AG08396 (cell line): ENCODE results near the gene FAM3C.
"Not testable (repeated sequence)": the region's sequence is repeated elsewhere in the genome, so short reads cannot be mapped to it uniquely, and the experiment has no call there.

ENCODE experiments used
- DNase-seq: peaks from one replicate; pipeline ENCODE4 v3.0.0; 2012; ENCODE audit warnings: low spot score, mixed read lengths

The FAM3C gene, protein sequence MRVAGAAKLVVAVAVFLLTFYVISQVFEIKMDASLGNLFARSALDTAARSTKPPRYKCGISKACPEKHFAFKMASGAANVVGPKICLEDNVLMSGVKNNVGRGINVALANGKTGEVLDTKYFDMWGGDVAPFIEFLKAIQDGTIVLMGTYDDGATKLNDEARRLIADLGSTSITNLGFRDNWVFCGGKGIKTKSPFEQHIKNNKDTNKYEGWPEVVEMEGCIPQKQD

DNA sequence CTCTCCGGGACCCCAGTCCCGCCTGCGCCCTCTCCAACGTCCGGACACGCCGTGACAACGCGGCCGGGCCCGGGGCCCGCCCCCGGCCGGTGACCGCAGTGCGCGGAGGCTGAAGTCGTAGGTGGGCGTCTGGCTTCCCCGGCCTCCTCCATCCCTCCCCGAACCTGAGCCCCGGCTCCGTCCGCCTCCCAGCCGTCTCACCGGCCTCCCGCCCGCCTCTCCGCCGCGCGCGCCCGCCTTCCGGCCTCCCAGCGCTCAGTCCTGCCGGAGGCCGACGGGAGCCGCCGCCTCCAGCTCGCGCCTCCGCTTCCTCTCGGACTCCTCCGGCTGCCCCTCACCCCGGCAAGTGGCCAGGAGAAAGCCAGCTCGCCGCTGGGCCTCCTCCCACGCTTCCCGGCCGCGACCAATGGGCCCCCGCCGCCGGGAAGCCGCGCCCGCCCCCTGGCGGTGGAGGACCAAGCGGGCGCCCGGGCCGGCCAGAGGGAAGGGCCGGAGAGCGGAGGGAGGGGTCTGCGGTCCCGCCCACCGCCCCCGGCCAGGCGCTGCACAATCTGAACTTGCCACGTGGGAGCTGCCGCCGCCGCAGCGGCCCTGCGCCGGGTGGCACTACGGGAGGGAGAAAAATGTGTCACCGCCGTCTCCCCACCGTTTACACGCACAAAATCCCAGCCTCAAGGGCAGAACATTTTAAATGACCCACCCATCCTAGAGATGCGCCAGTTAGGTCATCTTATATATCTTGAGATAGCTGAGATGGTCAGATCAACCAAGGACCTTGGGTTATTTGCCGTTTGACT is at the start of gene FAM3C:
Gene FAM3C (minus strand): TSS at position 348 of the 797 bp plus-strand sequence. CDS start 13,339 bp downstream, outside the sequence.
- DNase-seq = peak; percentile 97

DNA sequence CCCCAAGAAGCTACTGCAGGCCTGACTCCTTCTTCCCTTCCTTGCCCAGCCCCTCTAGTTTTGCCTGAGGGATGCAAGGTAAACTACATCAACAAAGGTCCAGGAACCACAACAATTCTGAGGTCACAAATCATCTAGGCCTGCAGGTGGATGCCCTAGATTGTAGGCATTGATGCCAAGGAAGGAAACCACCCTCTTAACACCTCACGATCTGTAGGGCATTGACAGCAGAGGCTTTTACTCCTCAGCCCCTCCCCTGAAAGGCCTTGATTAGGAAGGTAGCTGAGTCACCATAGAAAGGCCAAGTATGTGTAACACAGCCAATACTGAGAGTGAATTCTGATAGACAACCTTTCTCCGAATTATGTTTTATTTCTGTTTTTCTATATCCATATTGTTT is 46.7 kb upstream of the FAM3C start:
- DNase-seq = no peak

DNA sequence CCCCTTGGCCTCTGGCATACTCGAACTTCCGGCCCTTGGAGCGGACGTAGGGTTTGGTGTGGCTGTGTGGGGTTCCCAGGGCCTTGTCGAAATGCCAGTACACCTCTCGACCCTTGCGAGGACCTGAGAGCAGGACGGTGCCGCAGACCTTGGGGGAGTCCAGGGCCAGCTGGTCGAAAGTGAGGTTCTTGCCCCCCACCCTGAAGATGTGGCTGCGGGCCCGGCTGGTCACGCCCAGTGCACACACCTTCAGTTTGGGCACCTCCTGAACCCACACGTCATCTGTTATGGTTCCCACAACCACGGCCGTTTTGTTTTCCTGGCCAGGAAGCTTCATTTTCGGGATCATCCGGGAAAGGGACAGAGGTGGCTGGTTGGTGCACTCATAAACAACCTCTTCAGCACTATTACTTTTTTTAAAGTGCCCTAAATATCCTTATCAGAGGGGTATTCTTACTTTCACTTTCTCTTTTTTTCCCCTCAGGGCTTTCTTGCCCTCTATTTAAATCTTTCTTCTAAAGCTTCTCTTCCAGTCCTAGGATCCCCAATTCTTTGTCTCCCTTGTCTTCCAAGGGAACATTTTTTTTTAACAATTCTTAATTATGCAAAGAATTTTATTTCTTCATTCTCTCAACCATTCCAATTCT is 44.9 kb upstream of the FAM3C start:
- no peak for DNase-seq

DNA sequence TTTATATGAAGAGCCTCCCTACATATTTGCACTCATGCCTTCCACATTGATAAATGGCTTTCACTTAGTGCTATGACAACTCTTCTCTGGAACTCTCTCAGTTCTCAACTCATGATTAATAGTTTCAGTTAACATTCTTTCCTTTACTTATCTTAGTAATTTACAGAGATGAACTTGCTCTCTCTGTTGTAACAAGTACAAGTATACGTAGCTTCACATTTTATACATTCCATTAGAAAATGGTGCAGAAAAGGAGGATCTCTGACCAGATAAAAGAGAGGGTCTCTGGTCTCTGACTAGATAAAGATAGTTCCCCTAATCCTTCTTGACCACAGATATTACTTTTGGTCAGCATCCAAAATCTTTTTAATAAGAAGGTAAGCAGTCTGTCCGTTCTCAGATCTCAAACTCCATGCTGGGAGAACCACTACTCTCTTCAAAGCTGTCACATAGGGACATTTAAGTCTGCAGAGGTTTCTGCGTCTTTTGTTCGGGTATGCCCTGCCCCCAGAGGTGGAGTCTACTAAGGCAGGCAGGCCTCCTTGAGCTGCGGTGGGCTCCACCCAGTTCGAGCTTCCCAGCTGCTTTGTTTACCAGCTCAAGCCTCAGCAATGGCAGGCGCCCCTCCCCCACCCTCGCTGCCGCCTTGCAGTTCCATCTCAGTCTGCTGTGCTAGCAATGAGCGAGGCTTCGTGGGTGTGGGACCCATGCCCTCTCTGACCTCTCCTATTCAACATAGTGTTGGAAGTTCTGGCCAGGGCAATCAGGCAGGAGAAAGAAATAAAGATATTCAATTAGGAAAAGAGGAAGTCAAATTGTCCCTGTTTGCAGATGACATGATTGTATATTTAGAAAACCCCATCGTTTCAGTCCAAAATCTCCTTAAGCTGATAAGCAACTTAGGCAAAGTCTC is 42.2 kb upstream of the FAM3C start:
- peak; percentile 16 for DNase-seq

DNA sequence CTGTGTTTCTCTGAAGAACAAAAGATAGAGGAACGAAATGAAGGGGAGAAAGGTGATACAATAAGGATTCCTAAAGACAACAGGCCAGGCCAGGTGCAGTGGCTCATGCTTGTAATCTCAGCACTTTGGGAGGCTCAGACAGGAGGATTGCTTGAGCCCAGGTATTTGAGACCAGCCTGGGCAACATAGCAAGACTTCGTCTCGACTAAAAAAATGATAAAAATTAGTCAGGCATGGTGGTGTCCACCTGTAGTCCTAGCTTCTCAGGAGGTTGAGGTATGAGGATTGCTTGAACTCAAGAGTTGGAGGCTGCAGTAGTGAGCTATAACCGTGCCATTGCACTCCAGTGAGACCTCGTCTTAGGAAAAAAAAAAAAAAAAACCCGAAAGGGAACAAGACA is 41.4 kb upstream of the FAM3C start:
- no peak for DNase-seq

DNA sequence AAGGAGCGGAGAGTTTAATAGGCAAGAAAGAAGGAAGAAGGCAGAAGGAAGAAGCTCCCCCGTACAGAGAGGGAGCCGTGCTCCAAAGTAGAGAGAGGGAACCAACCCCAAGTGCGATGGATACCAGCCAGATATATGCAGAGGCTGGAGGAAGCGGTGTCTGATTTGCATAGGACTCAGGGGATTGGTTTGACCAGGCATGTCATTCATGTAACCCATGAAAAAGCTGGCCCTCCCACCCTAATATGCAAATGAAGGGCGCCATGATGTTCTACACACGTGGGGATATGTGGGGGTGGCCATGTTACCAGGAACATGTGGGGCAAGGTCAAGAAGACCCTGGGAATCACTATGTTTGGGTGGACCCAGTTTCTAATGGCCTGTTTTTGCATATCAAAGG is 40.6 kb upstream of the FAM3C start:
- no peak for DNase-seq

DNA sequence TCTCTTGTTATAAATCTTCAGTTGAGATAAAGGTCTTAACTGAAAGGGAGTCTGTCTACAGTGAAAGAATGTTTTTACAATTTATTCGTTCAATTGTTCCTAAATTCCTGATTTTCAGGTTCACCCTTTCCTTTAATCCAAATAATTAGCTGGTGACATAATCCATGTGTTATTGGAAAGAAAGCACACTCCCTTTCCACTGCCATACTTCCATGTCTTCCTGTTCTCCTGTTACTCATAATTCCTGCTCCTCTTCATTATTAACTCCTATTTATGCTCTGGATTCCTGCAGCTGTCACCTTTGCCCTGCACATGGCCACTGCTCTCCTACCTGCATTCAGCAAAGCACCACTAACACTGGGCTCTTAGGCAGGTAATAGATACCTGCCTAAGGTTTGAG is 40.0 kb upstream of the FAM3C start:
- DNase-seq = no peak

DNA sequence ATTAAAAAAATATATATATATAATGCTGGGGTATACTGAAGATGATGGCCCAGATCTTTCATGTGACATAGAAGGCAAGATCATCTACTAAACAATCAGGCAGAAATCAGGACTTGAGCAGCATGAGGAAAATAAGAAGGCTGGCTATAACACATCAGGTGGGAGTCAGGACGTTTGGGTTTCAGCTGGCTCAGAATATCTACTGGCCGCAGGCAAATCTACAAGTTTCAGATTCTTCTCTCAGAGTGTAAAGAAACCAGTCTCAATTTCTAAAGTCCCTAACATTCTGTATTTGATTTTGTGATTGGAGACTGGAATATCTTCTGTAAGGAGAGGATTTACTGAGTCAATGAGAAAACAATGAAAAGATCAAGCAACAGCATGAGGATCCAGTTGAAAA is 37.7 kb upstream of the FAM3C start:
- DNase-seq = no peak

DNA sequence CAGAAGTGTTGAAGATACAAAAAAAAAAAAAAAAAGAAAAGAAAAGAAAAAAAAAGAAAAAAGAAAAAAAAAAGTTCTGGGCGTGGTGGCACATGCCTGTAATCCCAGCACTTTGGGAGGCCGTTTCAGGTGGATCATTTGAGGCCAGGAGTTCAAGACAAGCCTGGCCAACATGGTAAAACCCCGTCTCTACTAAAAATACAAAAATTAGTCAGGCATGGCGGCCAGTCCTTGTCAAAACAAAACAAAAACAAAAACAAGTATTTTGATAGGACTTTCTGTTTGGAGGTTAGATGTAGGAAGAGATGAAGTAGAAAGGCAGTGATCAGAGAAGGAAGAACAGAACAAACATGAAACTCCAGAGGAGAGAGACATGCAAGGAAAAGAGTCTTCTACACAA is 36.4 kb upstream of the FAM3C start:
- DNase-seq = not testable (repeated sequence)

DNA sequence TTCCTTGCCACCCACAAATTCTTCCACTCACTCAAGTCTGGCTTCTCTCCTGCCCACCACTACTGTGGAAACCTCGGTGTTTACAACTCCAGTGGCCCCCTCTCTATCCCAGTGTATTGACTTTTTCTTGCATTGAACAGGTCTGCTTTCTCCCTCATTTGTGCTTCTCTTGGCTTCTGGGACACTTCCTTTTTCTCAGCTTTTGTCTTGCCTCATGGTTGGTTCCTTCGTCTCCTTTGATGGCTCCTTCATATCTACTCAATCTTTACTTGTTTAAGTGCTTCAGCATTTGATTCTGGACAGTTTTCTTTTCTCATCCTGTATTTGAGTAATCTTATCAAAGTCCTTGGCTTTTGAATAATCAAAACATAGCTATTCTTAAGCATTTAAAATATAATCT is 35.9 kb upstream of the FAM3C start:
- DNase-seq = no peak

DNA sequence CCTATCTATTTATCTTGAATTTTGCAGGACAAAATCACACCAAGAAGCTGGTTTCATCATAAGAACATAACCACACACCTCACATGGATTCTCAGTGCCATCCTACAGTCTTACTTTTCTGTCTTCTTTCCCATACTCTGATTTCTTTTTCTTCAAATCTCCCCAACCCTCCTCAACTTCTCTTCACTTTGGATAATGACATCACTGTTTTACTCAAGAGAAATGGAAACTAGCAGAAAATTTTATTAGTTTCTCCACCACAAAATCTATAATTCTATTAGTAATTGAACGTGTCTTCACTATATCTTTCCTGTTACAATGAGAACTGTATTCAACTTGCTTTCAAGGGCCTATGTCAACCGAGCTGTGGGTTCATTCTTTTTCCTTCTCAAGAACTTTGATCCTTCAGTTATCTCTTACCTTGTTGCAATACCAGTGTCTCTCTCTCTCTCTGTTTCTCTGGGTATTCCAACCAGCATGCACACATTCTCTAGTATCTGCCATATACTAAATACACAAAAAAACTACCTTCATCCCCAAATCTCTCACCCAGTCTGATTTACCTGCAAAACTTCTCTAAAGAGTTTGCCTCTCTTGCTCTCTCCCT is 35.4 kb upstream of the FAM3C start:
- DNase-seq = no peak

DNA sequence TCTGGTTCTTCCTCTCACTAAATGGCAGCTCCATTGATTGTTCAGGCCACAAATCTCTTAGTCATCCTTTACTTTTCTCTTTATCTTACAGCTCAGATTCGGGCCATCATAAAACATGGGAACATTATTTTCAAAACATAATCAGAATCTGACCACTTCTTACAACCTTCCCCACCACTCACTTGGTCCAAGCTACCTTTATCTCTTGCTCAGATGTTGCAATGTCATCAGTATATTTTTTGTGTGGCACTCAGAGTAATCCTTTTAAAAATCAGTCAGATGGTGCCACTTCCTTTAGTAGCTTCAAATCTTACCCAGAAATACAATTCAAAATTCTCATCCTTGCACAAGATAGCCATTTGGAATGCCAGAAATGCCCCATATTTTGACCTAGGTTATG is 34.5 kb upstream of the FAM3C start:
- no peak for DNase-seq

DNA sequence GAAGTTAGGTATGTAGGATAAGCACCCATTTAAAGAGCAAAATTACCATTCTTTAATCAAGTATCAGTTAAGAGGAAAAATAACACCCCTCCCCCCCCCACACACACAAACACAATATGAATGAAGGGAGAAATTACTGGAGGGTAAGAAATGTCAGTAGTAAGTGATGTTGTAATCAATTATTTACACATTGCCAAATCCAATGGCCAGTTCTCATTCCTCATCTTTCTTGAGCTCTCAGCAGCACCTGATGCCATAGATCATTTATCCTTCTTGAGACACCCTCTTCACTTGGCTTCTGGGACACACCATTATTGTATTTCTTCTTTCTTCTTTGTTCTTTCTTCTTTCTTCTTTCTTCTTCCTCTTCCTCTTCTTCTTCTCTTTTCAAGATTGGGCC is 33.7 kb upstream of the FAM3C start:
- no peak for DNase-seq

DNA sequence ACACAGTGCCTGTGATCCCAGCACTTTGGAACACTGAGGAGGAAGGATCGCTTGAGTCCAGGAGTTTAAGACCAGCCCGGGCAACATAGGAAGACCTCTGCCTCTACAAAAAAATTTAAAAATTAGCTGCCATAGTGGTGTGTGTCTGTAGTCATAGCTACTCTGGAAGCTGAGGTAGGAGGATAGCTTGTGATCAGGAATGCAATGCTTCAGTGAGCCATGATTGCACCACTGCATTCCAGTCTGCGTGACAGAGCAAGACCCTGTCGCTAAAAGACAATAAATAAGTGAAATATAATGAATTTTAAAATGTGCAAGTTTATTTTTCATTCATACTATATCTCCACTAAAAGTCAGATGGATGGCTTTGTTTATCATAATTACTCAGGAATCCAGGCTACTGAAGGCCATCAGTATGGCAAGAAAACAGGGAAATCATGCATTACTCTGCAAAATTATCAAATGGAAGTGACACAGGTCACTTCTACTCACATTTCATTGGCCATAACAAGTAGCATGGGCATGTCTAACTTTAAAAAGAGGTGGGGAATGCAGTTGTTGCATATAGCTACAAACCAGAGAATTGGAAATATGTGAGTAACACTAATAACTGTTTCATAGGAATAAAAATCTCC is 32.9 kb upstream of the FAM3C start:
- no peak for DNase-seq

DNA sequence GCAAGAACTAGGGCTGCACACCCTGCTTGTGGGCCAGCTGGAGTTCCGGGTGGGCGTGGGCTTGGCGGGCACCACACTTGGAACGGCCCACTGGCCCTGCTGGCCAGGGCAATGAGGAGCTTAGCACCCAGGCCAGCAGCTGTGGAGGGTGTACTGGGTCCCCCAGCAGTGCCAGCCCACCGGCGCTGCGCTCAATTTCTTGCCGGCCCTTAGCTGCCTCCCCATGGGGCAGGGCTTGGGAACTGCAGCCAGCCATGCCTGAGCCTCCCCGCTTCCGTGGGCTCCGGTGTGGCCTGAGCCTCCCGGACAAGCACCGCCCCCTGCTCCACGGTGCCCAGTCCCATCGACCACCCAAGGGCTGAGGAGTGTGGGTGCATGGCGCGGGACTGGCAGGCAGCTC is 25.6 kb upstream of the FAM3C start:
- not testable (repeated sequence) for DNase-seq

DNA sequence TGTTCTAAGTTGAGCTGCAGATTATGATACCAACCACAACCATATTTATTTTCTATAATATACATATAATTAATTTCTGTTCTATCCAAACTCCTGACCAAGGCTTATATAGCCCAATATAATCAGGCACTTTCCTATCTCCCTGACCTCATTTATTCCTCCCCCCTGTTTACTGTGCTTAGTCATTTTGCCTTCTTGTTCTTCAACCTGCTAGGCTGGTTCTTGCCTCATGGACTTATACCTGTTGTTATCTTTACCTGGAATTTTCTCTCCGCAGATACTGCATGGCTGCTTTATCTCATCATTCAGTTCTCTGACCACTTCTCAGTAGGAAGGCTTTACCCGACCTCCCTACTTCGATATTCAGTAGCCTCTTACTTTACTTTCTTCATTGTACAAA is 24.9 kb upstream of the FAM3C start:
- no peak for DNase-seq

DNA sequence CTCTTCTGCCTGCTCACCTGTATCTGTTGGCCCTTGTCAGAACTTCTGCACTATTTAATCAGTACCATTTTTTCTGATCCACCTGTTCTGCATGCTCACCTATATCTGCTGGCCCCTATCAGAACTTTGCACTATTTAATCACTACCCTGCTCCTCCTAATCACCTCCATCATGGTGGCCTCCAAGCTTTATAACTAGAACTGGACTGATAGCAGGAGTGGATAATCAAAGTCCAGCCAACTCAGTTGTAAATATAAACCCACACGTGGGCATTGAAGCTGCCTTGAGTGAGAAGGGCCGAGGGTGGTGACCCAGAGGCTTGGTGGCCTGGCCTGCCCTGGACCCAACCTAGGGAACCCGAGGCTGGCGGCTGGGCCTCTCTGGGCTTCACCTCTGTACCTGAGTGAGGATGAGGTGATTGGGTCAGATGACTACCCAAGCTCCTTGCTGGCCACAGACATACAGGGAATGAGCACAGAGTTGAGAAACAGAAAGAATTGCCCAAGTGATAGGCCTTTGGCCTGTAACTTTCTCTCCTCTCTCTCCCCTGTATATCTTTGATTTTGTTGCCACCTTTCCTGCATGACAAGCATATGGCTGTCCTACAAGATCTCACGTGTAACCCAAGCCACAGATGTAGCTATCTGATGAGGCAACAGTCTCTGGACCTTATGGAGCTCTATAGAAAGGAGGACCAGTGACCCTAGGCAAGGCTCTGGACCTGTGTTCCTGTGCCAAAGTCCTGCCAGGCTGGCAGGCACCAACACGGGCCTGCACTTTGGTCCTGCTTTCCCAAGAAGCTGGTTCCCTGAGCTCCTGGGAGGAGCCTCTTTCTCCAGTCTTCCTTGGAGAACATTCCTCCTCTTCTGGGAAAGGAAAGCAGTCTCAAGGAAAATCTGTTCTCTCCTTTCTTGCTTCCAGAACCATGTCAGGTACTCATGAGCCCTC is 23.4 kb upstream of the FAM3C start:
- no peak for DNase-seq

DNA sequence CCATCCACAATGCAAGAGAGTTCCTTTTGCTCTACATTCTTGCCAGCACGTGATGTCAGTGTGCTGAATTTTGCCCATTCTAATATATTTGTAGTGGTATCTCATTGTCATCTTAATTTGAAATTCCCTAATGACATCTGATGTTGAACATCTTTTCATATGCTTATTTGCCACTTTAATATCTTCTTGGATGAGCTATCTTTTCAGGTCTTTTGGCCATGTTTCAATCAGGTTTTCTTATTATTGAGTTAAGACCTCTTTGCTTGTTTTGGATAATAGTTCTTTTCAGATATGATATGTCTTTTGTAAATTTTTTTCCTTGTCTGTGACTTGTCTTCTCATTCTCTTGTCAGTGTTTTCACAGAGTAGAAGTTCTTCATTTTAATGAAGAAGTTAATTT is 20.4 kb upstream of the FAM3C start:
- no peak for DNase-seq

DNA sequence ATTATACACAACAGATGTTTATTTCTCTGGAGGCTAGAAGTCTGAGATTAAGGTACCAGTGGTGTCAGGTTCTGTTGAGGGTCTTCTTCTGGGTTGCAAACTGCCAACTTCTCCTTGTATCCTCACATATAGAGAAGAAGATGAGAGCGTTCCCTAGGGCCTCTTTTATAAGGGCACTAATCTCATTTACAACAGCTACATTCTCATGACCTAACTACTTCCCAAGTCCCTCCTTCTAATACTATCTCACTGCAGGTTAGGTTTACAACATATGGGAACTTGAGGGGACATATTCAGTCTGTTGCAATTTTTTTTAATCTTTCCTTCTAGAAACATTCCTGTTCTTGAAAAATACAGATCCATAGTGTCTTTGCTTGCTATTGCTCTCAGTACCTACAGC is 18.3 kb upstream of the FAM3C start:
- DNase-seq = no peak

DNA sequence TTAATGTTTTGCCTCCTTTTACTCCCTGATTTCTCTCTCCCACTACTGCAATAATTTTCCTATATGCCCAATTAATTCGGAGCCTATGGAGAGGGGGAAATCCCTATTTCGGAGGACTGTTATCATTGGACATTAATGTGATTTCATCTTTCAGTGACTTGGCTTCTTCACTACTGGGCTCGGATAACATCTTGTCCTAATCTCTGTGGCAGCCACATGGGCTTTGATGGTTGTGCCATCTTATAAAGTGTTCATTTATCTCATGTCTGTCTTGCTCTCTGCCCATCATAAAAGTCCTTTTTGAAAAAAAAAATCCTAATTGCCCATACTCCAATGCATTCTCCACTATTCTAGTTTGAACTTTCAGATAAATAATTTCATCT is 15.5 kb upstream of the FAM3C start:
- no peak for DNase-seq
